HEK293 (cell line): ENCODE results near the gene APBB2.

ENCODE experiments used
- CTCF ChIA-PET: fragments of 350-600 bp; formaldehyde crosslinking; extraction: SDS; loops from one replicate; lab custom pipeline; 2021; ENCODE audit warnings: antibody characterized with exemption; lab: Yijun Ruan, JAX
- POLR2A ChIA-PET: fragments of 300-600 bp; formaldehyde crosslinking; extraction: SDS; loops from one replicate; lab custom pipeline; 2020; ENCODE audit warnings: antibody characterized with exemption, inconsistent platforms; lab: Yijun Ruan, JAX
- H3K27ac ChIP-seq: fragments of 200-500 bp; sonication (Bioruptor generic); 2 replicates; pipeline ENCODE4 v1.5.1; 2014; ENCODE audit warnings: low read depth, low read length, control low read depth, inconsistent platforms; ENCODE audit errors: extremely low read depth
- H3K36me3 ChIP-seq, 2 experiments: fragments of 200-500 bp in 1 of 2; sonication (Bioruptor generic) in 1 of 2; 1 replicate in 1 of 2; 2 replicates in 1 of 2; pipeline ENCODE4 v1.5.1; 2014 to 2017; ENCODE audit warnings: inconsistent platforms in 2 of 2, low read length in 2 of 2; ENCODE audit not compliant: control insufficient read depth in 2 of 2, insufficient read depth in 1 of 2
- H3K4me1 ChIP-seq: fragments of 200-500 bp; sonication (Bioruptor generic); 2 replicates; pipeline ENCODE4 v1.5.1; 2014; ENCODE audit warnings: mild to moderate bottlenecking, low read length, inconsistent platforms; ENCODE audit not compliant: control insufficient read depth, insufficient read depth
- H3K4me3 ChIP-seq: 2 replicates; pipeline ENCODE4 v1.5.1; 2011; ENCODE audit warnings: low read depth, mild to moderate bottlenecking, control low read depth, low read length, moderate library complexity
- H3K9me3 ChIP-seq: fragments of 200-500 bp; sonication (Bioruptor generic); 2 replicates; pipeline ENCODE4 v1.5.1; 2014; ENCODE audit warnings: low read depth, low read length, inconsistent platforms; ENCODE audit not compliant: control insufficient read depth, insufficient read depth
- KLF7 ChIP-seq: fragments of 450-650 bp; formaldehyde crosslinking; IDR thresholded peaks from 2 replicates; pipeline ENCODE4 v1.5.1; 2016; ENCODE audit warnings: missing biosample characterization, missing genetic modification characterization, borderline replicate concordance
- PRDM6 ChIP-seq: fragments of 450-650 bp; formaldehyde crosslinking; IDR thresholded peaks from 2 replicates; pipeline ENCODE4 v1.5.1; 2017; ENCODE audit warnings: missing biosample characterization, missing genetic modification characterization
- REST ChIP-seq: fragments of 450-650 bp; formaldehyde crosslinking; IDR thresholded peaks from 2 replicates; pipeline ENCODE4 v1.5.1; 2016; ENCODE audit warnings: missing biosample characterization, missing genetic modification characterization
- ZBTB10 ChIP-seq: fragments of 450-650 bp; formaldehyde crosslinking; IDR thresholded peaks from 2 replicates; pipeline ENCODE4 v1.5.1; 2016; ENCODE audit warnings: missing biosample characterization, missing genetic modification characterization
- ZBTB49 ChIP-seq: fragments of 450-650 bp; formaldehyde crosslinking; IDR thresholded peaks from 2 replicates; pipeline ENCODE4 v1.5.1; 2016; ENCODE audit warnings: missing biosample characterization, missing genetic modification characterization, low read depth
- ZNF114 ChIP-seq: fragments of 450-650 bp; formaldehyde crosslinking; IDR thresholded peaks from 2 replicates; pipeline ENCODE4 v1.5.0; 2017; ENCODE audit warnings: missing biosample characterization, missing genetic modification characterization
- ZNF18 ChIP-seq: fragments of 450-650 bp; formaldehyde crosslinking; IDR thresholded peaks from 2 replicates; pipeline ENCODE4 v1.5.1; 2016; ENCODE audit warnings: missing biosample characterization, missing genetic modification characterization
- ZNF248 ChIP-seq: fragments of 450-650 bp; formaldehyde crosslinking; IDR thresholded peaks from 2 replicates; pipeline ENCODE4 v1.5.1; 2017; ENCODE audit warnings: missing biosample characterization, missing genetic modification characterization
- ZNF350 ChIP-seq: fragments of 450-650 bp; formaldehyde crosslinking; IDR thresholded peaks from 2 replicates; pipeline ENCODE4 v1.5.0; 2017; ENCODE audit warnings: missing biosample characterization, mild to moderate bottlenecking, missing genetic modification characterization
- ZNF473 ChIP-seq: fragments of 450-650 bp; formaldehyde crosslinking; IDR thresholded peaks from 2 replicates; pipeline ENCODE4 v1.5.1; 2017; ENCODE audit warnings: missing biosample characterization, missing genetic modification characterization
- ZNF561 ChIP-seq: fragments of 450-650 bp; IDR thresholded peaks from 2 replicates; pipeline ENCODE4 v1.5.1; 2018; ENCODE audit warnings: missing biosample characterization, missing genetic modification characterization, borderline replicate concordance
- ZNF76 ChIP-seq: fragments of 450-650 bp; formaldehyde crosslinking; IDR thresholded peaks from 2 replicates; pipeline ENCODE4; 2016; ENCODE audit warnings: low read depth, missing biosample characterization, missing genetic modification characterization, borderline replicate concordance

The APBB2 gene

GRCh38 chr4:40937140-40937725 lies 277.1 kb downstream of the APBB2 start:
- ChIA-PET POLR2A (no interaction called here), CTCF (interaction anchor here (0.6 to 1.3 kb wide), 4 partner anchors 9 to 40 kb away, joined by 3 to 7 read pairs (median 4); no protein-coding TSS in a partner anchor)

GRCh38 chr4:40934676-40935075 lies 279.7 kb downstream of the APBB2 start:
- CTCF ChIA-PET, result no interaction called here
- Histone ChIP-seq H3K4me3 (no peak overlapping the region), H3K27ac (no peak overlapping the region), H3K36me3 (peaks cover 0 to 3% of the 10 kb centered on the region in 2 experiments; a peak in 1 of 3 replicates), H3K4me1 (no peaks in the 10 kb centered on the region; the same call in 1 of the 2 replicates), H3K9me3 (no peaks in the 10 kb centered on the region)
- POLR2A ChIA-PET, result no interaction called here
- TF ChIP-seq REST (tag by site-specific recombination), result no peak
- no peak for TF ChIP-seq ZNF473 (tag by site-specific recombination)
- no peak for TF ChIP-seq ZBTB10 (tag by site-specific recombination)

More at GRCh38 chr4:40937140-40937725, 277.1 kb downstream of the APBB2 start:
- no peaks in the 10 kb centered on the region; the same call in 1 of the 2 replicates for H3K4me1 ChIP-seq
- H3K36me3 ChIP-seq, result peaks cover 0 to 3% of the 10 kb centered on the region in 2 experiments; a peak in 1 of 3 replicates
- no peak overlapping the region for H3K4me3 ChIP-seq
- H3K27ac ChIP-seq, result no peak overlapping the region
- no peaks in the 10 kb centered on the region for H3K9me3 ChIP-seq
- no peak for TF ChIP-seq ZNF18 (tag by site-specific recombination)
- TF ChIP-seq ZNF114 (tag by site-specific recombination), result no peak
- TF ChIP-seq ZNF248 (tag by site-specific recombination), result no peak
- TF ChIP-seq PRDM6 (tag by site-specific recombination), result peak; percentile 74

- Histone ChIP-seq H3K27ac (no peak overlapping the region), H3K36me3 (peaks cover 0 to 3% of the 10 kb centered on the region in 2 experiments; a peak in 1 of 3 replicates), H3K9me3 (no peaks in the 10 kb centered on the region), H3K4me3 (no peak overlapping the region), H3K4me1 (no peaks in the 10 kb centered on the region; the same call in 1 of the 2 replicates)
- ChIA-PET POLR2A (no interaction called here), CTCF (no interaction called here)
- no peak for TF ChIP-seq ZNF350 (tag by site-specific recombination)
- no peak for TF ChIP-seq ZNF18 (tag by site-specific recombination)
- TF ChIP-seq ZNF561 (tag by site-specific recombination), result no peak
- no peak for TF ChIP-seq ZBTB49
- TF ChIP-seq KLF7, result no peak
- TF ChIP-seq ZNF76 (tag by site-specific recombination), result no peak
These were observed 280.9 kb downstream of the APBB2 start for GRCh38 chr4:40933272-40934053.
